ENCODE measurements around the gene CELF5.
"Not testable (repeated sequence)": the region's sequence is repeated elsewhere in the genome, so short reads cannot be mapped to it uniquely, and the experiment has no call there.

The CELF5 gene

GRCh38 chr19:3274245-3274941 lies 49.9 kb downstream of the CELF5 start:
- no peak for DNase-seq (ENCODE audit: low read depth)

DNA sequence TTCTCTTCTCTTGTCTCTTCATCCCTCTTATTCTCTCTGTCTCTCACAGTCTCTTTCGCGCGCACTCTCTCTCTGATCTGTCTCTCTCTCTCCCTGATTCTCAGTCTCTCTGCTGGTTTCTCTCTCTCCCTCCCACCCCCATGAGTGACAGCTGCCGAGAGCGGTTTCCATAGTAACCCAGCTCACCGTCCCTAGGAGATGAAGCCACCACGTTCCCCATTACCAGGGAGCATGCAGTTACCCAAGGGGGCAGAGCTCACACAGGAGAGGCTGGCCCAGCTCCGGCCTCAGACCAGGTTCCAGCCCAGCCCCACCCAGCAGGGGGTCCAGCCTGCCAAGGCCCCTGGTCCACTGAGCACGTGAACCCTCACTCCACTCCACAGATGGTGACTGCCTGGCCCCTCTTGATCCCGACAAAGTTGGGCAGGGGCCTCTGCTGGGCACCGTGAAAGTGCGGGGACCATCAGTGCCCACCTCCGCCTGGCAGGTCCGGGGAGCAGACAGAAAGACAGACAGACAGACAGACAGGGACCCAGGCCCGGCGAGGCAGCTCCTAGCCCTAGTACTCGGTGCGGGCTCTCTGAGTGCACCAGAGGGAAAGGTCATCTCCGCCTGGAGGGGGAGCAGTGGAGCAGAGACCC lies 50.6 kb downstream of the CELF5 start:
- no peak for DNase-seq (ENCODE audit: low read depth)

GRCh38 chr19:3275583-3276340 lies 51.3 kb downstream of the CELF5 start:
- peak; percentile 18 for DNase-seq (ENCODE audit: low read depth)

DNA sequence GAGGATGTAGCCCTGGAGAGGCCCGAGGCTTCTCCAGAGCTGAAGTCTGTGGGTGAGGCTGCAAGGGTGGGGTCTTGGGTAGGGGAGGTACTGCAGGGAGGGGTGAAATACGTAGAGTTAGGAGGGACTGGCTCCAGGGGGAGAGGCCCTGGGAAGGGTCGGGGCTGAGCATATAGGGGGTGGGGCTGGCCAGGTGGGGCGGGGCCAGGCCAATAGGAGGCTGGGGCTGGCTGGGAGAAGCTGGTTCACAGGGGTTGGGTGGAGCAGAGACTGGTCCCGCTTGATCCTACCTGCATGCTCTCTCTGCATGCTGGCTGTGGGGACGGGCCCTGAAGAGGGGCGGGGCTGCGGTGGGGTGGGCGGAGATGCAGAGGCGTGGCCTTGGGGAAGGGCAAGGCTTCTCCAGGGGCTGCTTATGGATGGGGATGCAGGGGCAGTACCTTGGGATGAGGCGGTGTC lies 51.9 kb downstream of the CELF5 start:
- DNase-seq (ENCODE audit: low read depth) = no peak

GRCh38 chr19:3277649-3278048 lies 53.2 kb downstream of the CELF5 start:
- no peak for DNase-seq (ENCODE audit: low read depth)

DNA sequence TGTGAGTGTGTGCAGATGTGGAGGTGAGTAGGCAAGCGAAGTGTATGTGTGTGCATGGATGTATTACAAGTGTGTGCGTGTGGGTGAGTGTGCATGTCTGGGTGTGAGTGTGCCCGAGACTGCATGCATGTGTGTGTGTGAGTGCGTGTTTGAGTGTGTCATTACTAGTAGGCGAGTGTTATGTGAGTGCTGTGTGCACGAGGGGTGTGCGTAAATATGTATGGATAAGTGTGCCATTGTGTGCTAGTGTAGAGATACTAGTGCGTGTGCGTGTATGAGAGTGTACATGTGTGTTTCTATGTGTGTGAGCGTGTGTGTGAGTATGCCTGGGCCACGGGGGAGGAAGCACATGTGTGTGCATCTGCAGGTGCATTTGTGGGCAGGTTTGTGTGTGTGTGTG lies 53.8 kb downstream of the CELF5 start:
- no peak for DNase-seq (ENCODE audit: low read depth)

- DNase-seq (ENCODE audit: low read depth) = no peak
Observed at GRCh38 chr19:3278749-3279148, 54.3 kb downstream of the CELF5 start.

DNA sequence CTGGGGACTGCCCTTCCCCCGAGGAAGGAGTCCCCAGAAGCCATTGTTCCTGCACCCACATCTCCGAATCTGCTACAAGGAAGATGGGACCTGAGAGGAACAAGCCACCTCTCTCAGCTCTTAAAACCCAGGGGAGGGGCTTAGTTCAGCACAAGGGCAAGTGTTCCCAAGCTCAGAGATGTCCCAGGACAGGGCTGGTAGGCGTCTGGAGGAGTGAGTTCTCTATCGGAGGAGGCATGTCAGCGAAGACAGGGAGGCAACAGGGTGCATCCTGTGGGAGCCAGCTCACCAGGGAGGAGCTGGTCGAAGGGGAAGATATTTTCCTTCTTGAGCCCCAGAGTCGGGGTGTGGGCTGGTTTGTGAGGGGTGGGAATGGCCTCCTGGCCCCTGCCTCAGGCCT lies 54.8 kb downstream of the CELF5 start:
- no peak for DNase-seq (ENCODE audit: low read depth)

- no peak for DNase-seq (ENCODE audit: low read depth)
Observed at GRCh38 chr19:3281026-3281425, 56.6 kb downstream of the CELF5 start.

DNA sequence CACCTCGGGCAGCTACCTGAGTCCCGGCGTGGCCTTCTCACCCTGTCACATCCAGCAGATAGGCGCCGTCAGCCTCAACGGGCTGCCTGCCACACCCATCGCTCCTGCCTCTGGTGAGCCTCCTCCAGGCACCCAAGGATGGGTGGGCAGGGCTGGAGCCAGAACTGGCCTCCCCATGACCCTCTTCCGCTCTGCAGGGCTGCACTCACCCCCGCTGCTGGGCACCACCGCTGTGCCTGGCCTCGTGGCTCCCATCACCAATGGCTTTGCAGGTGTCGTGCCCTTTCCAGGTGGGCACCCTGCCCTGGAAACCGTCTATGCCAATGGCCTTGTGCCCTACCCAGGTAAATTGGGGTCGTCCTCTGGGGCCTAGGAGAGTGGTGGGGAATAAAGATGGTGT lies 57.7 kb downstream of the CELF5 start:
- DNase-seq (ENCODE audit: low read depth) = no peak

DNA sequence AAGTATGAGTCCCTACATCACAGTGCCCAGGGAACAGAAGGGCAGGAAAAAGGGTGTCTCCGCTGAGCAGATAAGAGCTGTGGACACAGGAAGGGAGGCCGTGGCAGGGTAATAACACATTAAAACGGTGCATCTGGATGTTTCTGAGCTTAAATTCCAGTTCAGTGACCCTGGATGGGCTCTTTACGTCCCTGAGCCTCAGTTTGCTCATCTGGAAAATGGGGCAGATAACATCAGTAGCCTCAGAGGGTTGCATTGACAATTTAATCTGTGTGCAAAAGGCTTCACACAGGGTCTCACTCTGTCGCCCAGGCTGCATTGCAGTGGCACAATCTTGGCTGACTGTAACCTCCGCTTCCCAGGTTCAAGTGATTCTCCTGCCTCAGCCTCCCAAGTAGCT lies 58.1 kb downstream of the CELF5 start:
- DNase-seq (ENCODE audit: low read depth) = no peak

DNA sequence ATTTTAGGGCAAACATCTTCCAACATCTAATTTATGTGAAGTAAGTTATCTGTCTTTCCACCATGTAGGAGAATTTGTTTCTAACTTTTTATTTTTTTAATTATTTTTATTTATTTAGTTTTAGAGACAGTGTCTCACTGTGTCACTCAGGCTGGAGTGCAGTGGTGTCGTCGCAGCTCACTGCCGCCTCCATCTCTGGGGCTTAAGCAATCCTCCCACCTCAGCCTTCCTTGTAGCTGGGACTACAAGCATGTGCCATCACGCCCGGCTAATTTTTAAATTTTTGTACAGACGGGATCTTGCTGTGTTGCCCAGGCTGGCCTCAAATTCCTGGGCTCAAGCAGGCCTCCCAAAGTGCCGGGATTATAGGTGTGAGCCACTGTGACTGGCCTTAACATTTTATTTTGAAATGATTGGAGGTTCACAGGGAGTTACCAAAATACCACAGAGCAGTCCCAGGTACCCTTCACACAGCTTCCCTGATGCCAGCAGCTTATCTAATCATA lies 58.8 kb downstream of the CELF5 start:
- DNase-seq (ENCODE audit: low read depth) = no peak

GRCh38 chr19:3283886-3284657 lies 59.6 kb downstream of the CELF5 start:
- DNase-seq (ENCODE audit: low read depth) = no peak

DNA sequence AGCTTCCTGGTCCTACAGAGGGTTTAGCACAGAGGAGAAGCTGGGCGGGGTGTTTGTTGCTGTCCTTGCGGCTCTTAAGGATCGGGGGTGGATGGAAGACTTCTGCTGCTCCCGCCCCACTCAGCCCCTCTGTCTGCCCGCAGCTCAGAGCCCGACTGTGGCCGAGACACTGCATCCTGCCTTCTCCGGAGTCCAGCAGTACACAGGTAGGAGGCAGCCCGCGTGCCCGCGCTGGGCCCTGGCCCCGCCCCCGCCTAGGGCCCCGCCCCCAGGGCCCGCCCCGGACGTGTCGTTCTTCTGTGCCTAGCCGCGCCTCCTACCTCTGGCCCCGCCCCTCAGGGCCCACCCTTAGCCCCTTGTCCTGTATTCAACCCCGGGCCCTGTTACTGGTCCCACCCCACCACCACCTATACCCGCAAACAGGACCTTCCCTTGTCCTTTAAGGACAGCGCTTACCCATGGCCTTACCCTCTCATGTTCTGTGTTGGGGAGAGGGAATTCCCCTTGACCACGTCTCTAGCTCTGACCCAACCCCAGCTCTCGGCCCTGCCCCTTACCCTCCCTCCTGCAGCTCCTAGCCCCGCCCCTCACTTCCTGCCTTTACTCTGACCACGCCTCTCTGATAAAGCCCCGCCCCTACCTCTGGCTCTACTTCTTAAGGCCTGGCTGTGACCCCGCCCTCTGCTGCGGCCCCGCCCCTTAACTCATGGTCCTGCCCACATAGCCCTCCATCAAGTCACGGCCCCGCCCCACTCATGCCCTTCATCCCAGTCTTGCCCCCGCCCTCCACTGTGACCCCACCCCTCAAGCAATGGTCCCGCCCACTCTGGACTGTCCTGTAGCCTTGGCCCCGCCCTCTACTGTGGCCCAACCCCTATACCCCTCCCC lies 60.5 kb downstream of the CELF5 start:
- DNase-seq (ENCODE audit: low read depth) = no peak

GRCh38 chr19:3285647-3286176 lies 61.3 kb downstream of the CELF5 start:
- DNase-seq (ENCODE audit: low read depth) = no peak

- no peak for DNase-seq (ENCODE audit: low read depth)
Observed at GRCh38 chr19:3287814-3288213, 63.4 kb downstream of the CELF5 start.

DNA sequence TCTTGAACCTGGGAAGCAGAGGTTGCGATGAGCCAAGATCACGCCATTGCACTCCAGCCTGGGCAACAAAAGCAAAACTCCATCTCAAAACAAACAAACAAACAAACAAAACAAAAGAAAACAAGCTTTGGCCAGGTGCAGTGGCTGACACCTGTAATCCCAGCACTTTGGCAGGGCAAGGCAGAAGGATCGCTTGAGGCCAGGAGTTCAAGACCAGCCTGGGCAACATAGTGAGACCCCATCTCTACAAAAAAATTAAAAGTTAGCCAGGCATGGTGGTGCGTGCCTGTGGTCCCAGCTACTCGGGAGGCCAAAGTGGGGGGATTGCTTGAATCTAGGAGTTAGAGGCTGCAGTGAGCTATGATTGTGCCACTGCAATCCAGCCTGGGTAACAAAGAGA lies 64.0 kb downstream of the CELF5 start:
- not testable (repeated sequence) for DNase-seq (ENCODE audit: low read depth)

GRCh38 chr19:3289971-3290569 lies 65.6 kb downstream of the CELF5 start:
- no peak for DNase-seq (ENCODE audit: low read depth)

DNA sequence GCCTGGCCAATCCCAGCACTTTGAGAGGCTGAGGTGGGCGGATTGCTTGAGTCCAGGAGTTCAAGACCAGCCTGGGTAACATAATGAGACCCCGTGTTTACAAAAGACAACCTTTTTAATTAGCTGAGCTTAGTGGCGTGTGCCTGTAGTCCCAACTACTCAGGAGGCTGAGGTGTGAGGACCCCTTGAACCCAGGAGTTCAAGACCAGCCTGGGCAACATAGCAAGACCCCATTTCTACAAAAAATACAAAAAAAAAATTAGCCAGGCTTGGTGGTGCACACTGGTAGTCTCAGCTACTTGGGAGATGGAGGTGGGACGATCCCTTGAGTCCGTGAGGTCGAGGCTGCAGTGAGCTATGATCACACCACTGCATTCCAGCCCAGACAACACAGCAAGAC lies 66.4 kb downstream of the CELF5 start:
- DNase-seq (ENCODE audit: low read depth) = not testable (repeated sequence)

- no peak for DNase-seq (ENCODE audit: low read depth)
Observed at GRCh38 chr19:3291644-3292043, 67.2 kb downstream of the CELF5 start.
